Epidermal melanocyte (primary cell): Measurements from ENCODE around the gene CDC42SE1.
"Not testable (repeated sequence)": the region's sequence is repeated elsewhere in the genome, so short reads cannot be mapped to it uniquely, and the experiment has no call there.

Experiments used
- DNase-seq: peaks from one replicate; pipeline ENCODE4 v3.0.0; 2011; ENCODE audit warnings: low spot score; ENCODE audit not compliant: insufficient read length

The CDC42SE1 gene

GRCh38 chr1:151059109-151060006 is at the start of gene CDC42SE1:
CDC42SE1 (minus strand) TSS chr1:151059622; CDS start chr1:151055730, 3,892 bp downstream.
- peak; percentile 78 for DNase-seq

DNA sequence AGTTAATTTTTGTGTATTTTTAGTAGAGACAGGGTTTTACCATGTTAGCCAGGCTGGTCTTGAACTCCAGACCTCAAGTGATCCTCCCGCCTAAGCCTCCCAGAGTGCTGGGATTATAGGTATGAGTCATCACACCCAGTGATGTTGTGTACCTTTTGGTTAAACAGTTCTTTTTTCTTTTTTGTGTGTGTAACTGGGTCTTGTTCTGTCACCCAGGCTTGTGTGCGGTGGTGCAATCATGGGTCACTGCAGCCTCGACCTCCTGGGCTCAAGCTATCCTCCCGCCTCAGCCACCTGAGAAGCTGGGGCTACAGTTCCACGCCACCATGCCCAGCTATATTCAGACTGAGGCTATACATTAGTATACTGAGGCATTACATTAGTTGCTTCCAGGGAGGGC is 48.9 kb upstream of the CDC42SE1 start:
- DNase-seq: no peak

- DNase-seq: no peak
Measured at GRCh38 chr1:151106894-151107293, 47.5 kb upstream of the CDC42SE1 start.

GRCh38 chr1:151104630-151105029 is 45.2 kb upstream of the CDC42SE1 start:
- DNase-seq: no peak

DNA sequence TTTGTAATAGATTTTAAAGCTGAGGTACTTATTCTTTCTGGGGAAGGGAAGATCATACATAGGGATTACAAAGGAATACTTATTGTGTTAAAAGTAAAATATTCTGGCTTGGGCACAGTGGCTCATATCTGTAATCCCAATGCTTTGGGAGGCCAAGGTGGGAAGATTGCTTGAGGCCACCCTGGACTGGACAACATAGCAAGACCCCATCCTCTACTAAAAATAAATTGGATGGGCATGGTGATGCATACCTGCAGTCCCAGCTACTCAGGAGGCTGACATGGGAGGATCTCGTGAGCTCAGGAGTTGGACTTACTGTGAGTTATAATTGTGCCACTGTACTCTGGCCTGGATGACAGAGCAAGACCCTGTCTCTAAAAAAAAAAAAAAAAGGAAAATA is 38.7 kb upstream of the CDC42SE1 start:
- no peak for DNase-seq

GRCh38 chr1:151097426-151097825 is 38.0 kb upstream of the CDC42SE1 start:
- not testable (repeated sequence) for DNase-seq

- no peak for DNase-seq
Measured at GRCh38 chr1:151085953-151086559, 26.6 kb upstream of the CDC42SE1 start.

DNA sequence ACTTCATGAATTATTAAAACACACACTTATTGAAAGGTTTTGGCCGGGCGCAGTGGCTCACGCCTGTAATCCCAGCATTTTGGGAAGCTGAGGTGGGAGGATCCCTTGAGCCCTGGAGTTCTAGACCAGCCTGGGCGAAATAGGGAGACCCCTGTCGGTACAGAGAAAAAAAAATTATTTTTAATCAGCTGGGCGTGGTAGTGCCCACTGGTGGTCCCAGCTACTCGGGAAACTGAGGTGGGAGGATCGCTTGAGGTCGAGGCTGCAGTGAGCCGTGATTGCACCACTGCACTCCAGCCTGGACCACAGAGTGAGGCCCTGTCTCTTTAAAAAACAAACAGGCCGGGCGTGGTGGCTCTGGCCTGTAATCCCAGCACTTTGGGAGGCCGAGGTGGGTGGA is 12.8 kb upstream of the CDC42SE1 start:
- no peak for DNase-seq

DNA sequence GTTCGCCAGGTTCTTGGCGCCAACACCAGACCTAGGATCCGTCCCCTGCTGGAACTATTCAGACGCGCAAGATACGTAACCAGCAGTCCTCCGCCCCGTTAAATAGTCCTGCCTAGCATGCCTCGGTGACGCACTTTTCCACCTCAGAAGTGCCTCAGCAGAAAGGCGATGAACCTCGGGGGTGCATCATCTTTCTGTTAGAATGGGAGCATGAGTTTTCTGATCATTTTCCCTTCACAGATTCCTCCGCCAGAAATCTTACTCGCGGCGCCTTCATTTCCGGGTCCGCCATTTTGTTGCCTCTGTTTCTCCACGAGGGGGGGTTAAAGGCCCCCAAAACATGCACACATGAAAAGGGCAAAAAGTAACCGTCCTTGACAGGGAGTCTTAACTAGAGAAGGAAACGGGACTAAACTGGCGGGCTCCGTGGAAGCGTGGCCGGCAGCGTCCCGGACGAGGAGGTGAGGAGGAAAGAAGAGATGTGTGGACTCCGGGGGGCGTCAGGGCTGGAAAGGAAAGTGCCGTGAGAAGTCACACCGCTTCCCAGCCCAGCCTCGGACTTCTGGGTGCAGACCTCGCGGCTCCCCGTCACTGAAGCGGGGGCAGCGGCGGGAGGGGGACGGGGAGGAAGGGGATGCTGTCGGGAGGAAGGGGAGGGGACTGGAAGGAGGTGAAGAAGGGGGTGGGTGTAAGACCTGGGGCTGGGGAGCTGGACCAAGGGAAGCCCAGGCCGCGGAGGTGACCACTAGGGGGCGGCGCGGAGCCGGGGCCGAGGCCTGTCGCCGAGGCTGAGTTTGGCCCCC is 11.3 kb upstream of the CDC42SE1 start, which contains the start of gene GABPB2:
TSS of gene GABPB2 (plus strand) at position 288 of the 803 bp plus-strand sequence. CDS start 17,429 bp downstream, outside the sequence.
- peak; percentile 87 for DNase-seq

DNA sequence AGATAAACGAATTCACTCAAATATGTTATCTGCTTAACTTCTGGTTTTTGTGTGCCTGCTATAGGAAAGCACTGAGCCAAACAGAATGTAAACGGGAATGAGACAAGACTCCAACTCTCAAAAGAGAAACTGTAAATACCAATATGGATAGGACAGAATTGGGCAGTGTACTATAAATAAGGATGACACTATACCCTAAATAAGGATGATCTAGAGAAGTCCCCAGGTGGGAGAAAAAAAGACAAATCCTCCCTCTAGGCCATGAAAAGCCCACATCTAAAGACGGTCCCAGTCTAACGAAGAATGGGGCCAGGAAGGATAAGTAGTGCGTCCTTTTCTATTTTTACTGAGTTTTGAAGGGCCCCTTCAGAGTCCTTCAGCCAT is 9.7 kb upstream of the CDC42SE1 start:
- DNase-seq: no peak

- DNase-seq: no peak
Measured at GRCh38 chr1:151067185-151067584, 7.8 kb upstream of the CDC42SE1 start.

DNA sequence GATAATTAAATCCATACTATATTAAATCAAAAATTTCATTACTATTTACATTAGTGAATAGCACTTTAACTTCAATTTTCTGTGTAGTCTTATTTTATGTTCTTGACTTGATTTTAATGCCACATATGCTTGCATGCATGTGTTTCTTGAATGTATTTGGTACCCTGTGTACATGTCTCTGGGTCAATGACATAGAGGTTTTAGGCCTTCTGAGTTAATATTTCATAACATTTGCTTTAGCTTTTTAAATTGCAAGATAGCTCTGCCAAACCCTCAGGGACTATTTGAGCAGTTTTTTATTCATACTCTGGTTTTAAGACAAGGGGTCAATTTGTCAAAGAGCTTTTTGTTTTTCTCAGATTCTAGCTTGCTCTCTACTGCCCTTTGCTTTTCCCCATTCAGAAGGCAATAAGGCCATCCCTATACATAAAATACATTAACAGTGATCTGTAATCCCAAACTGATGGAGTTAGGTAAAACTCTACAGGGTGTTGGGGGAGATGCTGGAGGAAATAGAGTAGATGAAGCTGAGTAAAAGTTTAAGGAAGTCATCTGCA is 5.7 kb upstream of the CDC42SE1 start:
- no peak for DNase-seq

DNA sequence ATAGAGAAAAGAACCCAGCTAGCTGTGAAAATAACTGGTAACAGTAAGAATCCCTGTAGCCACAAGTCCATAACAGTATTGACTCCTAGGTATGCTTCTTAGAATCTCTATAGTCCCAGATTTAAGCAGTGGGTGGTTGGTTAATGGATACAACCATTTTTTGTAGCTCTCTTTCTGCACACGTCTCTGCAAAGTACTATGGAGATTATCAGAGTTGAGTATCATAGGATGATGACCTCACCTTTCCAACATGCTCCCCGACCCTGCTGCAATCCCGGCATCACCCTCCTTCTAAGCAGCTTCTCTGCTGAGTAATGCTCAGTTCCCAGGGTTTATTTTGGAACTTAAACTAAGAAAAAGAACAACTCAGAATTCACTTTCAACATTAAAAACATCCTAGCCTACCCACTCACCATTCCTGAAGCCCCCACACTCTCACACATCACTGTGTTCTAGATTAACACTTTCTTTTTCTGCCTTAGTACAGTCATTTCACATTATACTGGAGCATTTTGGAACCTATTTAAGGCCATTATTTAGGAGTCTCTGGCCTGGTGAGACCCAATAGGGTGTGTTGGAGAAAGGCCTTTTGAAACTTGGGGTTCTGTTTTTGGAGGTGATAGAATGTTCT is 3.4 kb upstream of the CDC42SE1 start:
- no peak for DNase-seq

DNA sequence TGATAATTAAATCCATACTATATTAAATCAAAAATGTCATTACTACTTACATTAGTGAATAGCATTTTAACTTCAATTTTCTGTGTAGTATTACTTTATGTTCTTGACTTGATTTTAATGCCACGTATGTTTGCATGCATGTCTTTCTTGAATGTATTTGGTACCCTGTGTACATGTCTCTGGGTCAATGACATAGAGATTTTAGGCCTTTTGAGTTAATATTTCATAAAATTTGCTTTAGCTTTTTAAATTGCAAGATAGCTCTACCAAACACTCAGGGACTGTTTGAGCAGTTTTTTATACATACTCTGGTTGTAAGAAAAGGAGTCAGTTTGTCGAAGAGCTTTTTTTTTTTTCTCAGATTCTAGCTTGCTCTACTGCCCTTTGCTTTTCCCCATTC is 2.3 kb upstream of the CDC42SE1 start:
- no peak for DNase-seq

DNA sequence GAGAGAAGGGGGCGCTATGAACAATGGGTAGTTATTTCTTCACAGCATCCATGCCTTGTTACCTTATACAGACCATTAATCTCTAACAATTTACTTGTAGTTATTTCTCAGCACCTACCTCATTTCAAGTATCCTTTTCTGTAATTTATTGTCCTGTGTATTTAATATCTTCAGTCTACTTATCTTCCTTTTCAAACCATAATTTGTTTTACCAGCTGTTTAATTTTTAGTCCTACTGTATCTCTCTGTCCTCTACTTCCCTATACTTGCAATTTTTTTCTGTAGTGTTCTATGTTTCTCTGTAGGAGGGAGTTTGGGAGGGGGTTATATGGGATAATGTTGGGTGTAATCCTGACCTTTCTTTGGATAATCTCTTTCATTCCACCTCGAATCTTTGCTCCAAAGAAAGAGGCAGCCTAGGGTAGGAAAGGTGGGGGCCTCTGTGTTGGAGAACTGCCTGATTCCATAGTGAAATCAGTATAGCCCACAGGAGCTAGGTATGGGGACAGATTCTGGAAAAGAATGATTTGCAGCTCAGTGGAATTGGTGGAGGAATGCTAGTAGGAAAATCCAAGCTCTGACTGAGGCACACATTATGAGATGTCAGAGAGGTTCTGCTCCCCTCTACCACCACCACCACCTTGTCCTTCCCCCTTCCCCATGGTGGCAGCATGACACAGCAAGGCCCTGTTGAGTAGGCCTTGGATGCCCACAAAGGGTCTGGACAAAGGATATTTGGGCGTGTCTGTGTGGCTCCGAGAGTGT is 1.4 kb upstream of the CDC42SE1 start:
- no peak for DNase-seq

DNA sequence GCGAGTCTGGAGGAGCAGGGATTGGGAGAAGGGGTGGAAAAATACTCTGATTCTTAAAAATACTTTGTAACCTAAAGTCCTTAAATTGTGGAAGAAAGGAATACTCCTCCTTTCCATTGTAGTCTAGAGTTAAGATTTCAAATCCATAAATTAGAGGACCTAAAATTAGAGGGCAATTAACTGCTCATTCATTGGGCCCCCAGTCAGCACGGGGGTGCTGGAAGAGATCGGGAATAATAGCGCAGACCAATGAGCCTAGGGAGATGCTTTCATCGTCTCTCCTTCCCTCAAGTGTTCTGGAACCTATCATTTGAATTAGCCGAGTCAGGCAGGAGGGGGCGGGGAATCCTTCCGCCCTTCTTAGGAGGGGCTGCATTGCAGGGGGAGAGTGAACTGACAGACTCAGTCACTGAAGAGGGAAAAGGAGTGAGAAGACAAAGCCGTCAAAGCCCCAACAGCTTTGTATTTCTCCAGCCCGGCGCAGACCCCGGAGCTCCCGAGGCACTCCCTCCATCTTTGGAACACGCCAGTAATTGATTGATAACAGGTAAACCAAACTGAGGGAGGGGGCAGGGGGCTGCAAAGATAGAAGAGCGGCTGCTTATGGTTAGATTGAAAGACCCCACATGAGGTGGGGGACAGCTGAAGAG is 710 bp upstream of the CDC42SE1 start, which contains the start of gene MLLT11:
TSS of gene MLLT11 (plus strand) at position 391 of the 650 bp plus-strand sequence. CDS start 6,828 bp downstream, outside the sequence.
- DNase-seq: peak; percentile 52

- DNase-seq: no peak
Measured at GRCh38 chr1:151058692-151059091, 730 bp downstream of the CDC42SE1 start.

GRCh38 chr1:151056149-151056548 is 3.3 kb downstream of the CDC42SE1 start:
- DNase-seq: no peak

- no peak for DNase-seq
Measured at GRCh38 chr1:151055581-151055980, 3.8 kb downstream of the CDC42SE1 start.
